DND-41 (cell line): ENCODE data around the gene WDR36.

Source experiments
- EZH2 ChIP-seq: IDR thresholded peaks from 3 replicates; pipeline ENCODE4 v1.6.1; 2012; ENCODE audit warnings: borderline replicate concordance, low read depth, mild to moderate bottlenecking, moderate library complexity, low read length, inconsistent platforms; ENCODE audit not compliant: severe bottlenecking
- TF ChIP-seq, protein P1 (sequence below): IDR thresholded peaks from 2 replicates; pipeline ENCODE4 v1.5.1; 2012; ENCODE audit warnings: borderline replicate concordance, low read length, moderate library complexity, mild to moderate bottlenecking; ENCODE audit not compliant: poor library complexity, severe bottlenecking; ENCODE audit errors: extremely low read depth

GRCh38 chr5:111106320-111106948 is 14.3 kb downstream of the WDR36 start:
- TF ChIP-seq, protein P1, sequence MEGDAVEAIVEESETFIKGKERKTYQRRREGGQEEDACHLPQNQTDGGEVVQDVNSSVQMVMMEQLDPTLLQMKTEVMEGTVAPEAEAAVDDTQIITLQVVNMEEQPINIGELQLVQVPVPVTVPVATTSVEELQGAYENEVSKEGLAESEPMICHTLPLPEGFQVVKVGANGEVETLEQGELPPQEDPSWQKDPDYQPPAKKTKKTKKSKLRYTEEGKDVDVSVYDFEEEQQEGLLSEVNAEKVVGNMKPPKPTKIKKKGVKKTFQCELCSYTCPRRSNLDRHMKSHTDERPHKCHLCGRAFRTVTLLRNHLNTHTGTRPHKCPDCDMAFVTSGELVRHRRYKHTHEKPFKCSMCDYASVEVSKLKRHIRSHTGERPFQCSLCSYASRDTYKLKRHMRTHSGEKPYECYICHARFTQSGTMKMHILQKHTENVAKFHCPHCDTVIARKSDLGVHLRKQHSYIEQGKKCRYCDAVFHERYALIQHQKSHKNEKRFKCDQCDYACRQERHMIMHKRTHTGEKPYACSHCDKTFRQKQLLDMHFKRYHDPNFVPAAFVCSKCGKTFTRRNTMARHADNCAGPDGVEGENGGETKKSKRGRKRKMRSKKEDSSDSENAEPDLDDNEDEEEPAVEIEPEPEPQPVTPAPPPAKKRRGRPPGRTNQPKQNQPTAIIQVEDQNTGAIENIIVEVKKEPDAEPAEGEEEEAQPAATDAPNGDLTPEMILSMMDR = no peak
- no peak for TF ChIP-seq EZH2
